Nucleus accumbens (tissue), 56 donors: ENCODE results near the gene TDRD12.
"Not testable (repeated sequence)": the region's sequence is repeated elsewhere in the genome, so short reads cannot be mapped to it uniquely, and the experiment has no call there.

Experiments used
- DNase-seq, 56 donors: peaks; one replicate each; lab custom pipeline; 2025; lab: John Stamatoyannopoulos, UW

Gene TDRD12

DNA sequence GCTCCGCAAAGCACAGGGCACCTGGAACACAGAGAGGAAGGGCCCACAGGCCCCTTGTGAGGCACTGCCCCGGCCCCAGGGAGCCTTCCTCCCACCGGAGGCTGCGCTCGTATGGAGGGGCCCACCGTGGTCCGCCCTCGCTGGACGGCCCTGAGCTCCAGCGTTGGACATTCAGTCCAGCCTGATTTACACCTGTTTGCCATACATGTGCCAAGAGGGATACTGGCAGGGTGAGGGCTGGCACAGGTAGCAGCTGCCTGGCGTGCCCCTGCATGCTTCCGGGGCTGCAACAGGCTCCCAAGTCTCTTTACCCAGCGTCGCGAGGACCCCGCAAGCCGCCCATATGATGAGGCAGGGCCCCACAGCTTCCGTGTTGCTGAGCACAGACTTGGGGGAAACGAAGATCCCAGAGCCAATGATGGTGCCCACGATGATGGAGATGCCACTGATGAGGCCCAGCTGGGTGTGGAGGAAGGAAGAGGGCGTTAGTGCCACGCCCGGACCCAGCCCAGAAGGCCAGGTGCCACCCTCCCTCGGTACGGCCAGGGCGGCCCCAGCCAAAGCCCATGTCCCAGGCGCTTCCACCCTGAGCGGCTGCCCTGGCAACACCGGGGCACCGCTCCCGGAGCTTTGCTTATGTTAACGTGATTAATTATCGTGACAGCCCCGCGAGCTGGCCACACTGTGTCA, 144.9 kb downstream of the TDRD12 start:
- DNase-seq, result no peak

DNA sequence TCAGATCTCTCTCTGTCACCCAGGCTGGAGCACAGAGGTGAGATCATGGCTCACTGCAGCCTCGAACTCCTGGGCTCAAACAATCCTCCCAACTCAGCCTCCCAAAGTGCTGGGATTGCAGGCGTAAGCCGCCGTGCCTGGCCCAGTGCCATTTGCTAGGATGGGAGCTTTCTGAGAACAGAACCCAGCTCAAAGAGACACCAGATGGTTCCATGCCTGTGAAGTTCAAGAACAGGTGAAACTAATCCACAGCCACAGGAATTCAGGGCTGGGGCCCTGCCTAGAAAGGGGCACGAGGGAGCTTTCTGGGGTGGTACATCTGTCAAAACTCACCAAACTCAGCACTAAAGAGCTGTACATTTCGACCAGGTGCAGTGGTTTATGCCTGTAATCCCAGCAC, 145.8 kb downstream of the TDRD12 start:
- no peak for DNase-seq

GRCh38 chr19:32866061-32866460, 146.5 kb downstream of the TDRD12 start:
- no peak for DNase-seq

GRCh38 chr19:32866564-32867265, 147.1 kb downstream of the TDRD12 start:
- no peak for DNase-seq

DNA sequence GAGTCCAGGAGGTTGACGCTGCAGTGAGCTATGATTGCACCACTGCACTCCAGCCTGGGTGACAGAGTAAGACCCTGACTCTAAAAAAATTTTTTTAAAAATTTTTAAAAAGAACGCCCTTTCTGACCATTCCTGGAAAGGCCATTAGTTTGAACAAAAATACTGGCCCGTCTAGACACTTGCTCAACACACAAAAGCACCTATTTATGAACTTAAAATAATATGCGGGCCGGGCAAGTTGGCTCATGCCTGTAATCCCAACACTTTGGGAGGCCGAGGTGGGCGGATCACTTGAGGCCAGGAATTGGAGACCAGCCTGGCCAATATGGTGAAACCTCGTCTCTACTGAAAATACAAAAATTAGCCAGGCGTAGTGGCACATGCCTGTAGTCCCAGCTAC, 147.9 kb downstream of the TDRD12 start:
- DNase-seq, result not testable (repeated sequence)

DNA sequence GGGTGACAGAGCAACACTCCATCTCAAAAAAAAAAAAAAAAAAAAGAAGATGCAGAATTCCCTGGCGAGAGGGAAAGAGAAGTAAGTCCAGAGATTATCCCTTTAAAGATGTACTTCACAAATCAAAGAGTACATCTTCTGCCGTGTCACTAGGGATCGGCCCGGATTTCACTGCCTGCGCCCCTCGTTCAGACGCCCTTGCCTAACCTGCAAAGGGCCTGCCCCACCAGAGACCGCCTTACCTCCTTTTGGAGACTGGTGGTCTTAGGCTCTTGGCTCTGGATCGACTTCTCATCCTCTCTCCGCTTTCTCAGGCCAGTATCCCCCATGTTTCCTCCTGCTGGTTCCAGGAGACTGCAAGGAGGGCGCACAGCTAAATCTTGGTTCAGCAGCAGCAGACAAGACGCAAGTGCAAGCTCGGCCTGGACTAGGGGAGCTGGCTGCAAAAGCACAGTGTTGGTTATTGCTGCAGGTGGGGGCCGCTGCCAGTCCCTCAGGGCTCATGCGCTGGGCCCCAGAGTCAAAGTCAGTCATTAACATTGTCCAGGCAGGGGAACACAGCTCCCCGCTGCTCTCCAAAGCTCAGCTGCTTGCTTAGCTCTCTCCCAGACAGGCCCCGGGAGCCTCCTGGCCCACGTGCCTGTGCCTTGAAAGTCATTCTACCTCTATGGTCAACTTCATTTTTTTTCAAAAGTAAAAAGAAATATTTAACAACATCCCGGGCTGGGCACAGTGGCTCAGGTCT, 148.8 kb downstream of the TDRD12 start:
- DNase-seq, result no peak

DNA sequence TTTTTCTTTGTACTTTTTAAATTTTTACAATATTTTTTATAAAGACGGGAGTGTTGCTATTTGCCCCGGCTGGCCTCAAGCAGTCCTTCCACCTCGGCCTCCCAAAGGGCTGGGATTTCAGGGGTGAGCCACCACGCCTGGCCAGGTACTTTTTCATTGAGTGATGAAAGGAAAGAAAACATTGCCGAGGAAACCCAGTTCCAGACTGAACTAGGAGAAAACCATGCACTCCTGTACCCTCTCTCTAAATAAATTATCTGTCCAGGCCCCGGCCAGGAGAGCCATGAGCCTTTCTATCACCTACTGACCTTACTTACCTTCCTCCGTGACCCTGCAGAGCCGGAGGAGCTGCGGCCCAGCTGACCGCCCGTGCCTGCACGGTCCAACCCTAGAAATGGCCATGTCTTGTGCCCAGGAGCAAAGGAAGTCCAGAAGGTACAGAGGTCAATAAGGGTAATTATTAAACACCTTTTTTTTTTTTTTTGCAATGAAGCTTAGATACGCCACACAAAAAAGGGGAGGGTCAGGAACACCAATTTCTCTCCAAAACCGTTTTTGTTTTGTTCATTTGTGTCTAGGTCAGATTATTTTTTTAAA, 149.9 kb downstream of the TDRD12 start, which contains the start of gene SLC7A9:
SLC7A9 (minus strand) TSS at position 399 of the 597 bp plus-strand sequence. CDS start 1,233 bp downstream, outside the sequence.
- no peak for DNase-seq

- DNase-seq, result no peak
Observed at GRCh38 chr19:32869966-32870573, 150.5 kb downstream of the TDRD12 start.

DNA sequence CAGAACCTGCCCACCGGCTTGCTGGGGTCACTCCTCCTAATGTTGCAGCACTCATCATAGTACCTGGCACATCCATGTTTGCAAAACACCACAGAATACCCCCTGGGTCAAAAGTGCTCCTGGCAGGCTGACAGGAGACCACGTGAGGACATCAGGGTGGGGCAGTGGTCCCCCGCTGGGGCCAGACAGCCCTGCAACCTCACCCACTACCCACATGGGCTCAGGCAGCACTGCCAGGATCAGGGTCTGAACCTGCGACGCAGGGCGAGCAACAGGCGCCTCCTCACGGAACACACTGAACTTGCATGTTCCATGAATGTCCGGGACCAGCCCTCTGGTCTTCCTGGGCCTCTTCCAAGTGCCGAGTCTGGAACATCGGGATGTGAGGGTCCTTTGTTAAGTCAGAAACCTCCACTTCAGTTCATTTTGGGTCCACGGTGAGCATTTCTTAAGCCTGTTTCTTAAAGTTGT, 151.4 kb downstream of the TDRD12 start:
- no peak for DNase-seq

- DNase-seq, result no peak
Observed at GRCh38 chr19:32872391-32872790, 152.8 kb downstream of the TDRD12 start.

DNA sequence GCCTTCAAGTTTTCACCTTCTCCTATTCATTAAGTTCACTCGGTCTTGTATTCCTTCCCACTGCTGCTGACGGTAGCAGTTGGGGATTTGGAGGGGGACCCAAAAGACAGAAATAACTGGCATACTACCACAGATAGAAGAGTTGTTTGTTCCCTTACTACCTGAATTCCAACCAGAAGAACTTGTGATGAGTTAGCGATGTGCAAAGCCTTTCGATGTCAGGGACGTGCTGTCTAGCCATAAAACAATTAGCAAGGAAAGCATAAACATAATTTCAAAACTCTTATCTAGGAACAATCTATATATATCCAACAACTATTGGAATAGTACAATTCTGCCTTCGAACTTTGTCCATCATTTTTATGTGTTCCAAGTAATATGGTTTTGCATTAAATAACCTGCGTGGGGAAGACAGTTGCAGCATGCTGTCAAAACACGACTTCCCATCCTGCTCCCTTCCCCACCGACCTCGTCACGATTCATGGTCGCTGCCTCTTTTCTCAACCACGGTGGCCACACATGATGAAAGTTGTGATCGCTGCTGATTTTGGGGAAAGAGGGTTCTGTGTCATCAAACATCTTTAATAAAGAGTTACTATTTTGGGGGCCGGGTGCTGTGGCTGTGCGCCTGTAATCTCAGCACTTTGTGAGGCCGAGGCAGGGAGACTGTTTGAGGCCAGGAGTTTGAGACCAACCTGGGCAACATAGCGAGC, 153.8 kb downstream of the TDRD12 start:
- DNase-seq, result no peak

DNA sequence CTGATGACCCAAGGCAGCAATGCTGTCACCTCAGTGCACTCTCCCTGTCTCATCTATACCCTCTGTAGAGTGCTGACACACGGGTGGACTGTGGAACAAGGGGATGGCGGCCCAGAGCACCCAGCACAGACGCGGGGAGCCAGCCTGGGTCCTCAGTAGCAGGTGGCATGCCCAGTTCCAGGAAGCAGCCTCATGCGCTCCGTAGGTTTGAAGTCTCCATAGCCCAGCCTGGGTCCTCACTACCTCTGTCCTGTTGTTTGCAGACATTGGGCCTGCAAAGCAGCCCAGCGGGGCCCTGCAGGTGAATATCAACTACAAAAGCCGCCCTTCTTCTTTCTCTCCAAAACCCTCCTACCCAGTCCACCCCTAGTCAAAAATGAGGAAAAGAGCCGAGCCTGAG, 155.0 kb downstream of the TDRD12 start:
- DNase-seq, result no peak

- no peak for DNase-seq
Observed at GRCh38 chr19:32875428-32875827, 155.9 kb downstream of the TDRD12 start.

DNA sequence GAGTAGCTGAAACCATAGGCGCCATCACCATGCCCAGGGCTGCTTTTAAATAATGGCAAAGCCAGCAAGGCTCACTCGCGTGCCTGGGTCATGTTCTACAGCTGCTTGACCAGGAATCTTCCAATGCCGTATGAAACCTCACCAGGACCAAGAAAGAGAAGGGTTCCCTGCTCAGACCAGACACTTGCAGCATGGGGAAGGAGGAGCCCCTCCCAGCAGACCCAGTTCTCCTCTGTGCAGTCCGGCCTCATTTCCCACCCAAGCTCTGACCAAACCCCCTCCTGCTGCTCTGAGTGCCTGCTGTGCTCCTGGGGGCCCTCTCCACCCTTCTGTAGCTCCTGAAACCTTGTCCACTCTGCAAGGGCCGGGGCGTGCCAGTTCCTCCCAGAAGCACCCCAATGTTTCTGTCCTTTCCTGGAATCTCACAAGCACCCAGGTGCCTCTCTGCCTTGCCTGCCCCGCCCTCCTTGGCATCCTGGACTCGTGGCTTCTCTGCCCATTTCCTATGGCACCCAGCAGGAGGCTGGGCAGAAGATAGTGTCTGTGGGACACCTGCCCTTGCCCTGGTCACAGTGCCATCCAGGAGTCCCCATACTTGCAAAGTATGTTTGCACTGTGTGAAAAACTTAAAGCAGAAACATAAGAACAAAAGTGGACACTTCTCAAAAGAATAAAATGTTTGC, 156.8 kb downstream of the TDRD12 start:
- no peak for DNase-seq

DNA sequence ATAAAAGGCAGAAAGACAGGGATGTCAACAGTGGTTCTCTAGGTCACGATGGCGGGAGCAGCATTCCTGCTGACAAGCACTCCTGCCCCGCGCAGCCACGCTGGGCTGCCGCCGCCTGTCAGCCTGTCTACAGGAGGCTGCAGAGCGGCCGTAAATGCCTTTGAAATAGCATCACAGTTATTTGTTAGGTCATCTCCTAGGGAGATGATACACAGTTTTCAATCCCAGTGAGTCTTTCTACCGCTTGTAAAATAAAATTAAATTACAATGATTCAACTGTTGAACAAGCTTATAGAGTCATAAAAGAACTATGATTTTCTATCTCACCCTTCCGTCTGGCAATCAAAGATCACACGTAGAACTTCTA, 157.3 kb downstream of the TDRD12 start:
- DNase-seq, result no peak
